HG03575 (cell line): ENCODE results near the gene POGK.

Experiments used
- ATAC-seq: cut with Tn5 transposase; IDR thresholded peaks from one replicate; pipeline ENCODE4 v1.9.1; 2021; ENCODE audit not compliant: unreplicated experiment, insufficient number of reproducible peaks, low FRiP score; ENCODE audit errors: extremely low read depth

Gene POGK

DNA sequence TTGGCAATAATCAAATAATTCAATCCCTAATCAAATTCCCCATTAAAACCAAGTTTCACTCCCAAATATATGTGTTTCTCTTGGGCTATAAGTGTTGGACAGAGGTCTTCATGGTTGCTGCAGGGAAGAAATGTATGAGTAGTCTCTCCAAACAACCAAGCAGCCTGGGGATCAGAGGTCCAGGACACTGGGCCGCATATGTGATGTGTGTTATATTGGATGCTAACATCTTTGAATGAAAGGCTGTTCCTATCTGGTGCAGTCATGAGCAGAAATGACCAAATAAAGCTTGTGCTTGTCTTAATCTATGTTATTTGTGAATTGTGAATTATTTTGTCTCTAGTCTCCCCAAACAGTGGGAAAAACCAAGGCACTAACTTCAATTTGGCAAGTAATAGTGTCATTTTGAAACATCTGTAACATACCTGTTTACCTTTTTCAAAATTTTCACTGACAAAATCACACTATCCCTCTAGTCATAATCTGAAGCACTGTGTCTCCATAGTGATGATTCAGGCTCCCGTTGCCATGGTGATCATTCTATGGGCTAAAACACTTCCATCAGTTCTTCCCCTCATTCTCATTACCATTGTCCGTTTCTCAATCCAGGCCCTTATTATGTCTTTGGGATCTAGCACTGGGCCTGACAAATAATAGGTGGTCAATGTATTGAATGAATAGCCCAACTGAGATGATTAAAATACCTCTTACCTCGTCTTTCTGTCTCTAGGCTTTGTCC, 49.3 kb downstream of the POGK start:
- no peak for ATAC-seq

DNA sequence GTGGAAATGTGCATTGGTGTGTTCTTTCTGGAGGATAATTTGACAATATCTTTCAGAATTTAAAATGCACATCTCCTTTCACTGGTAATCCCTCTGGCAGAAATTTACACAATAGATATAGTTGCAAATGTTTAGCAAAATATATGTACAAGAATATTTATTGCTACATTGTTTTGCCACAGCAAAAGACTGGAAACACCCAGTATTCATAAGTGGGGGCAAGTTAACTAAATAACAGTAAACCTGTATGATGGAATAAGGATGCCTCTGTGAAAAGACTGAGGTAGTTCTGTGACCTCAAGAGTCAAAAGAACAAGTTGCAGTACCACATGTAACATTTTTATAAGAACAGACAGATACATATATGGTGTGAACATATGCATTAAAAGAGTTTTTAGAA, 50.5 kb downstream of the POGK start:
- ATAC-seq: no peak

DNA sequence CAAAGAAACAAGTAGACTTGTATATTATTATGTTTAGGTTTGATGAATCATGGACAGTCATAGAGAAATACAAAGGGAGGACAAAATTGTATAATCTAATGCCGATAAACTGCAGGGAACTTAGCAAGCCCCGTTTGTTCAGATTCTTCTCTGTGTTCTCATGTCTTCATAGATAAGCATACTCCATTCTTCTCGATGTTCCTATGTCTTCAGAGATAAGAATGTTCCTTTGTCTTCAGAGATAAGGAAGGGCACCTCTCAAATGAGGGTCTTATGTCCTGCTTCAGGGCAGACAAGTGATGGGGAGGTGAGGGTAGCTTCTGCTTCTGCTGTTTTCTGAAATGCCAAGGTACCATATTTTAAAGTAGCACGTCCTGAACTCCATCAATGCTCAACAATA, 56.5 kb downstream of the POGK start:
- ATAC-seq: no peak

DNA sequence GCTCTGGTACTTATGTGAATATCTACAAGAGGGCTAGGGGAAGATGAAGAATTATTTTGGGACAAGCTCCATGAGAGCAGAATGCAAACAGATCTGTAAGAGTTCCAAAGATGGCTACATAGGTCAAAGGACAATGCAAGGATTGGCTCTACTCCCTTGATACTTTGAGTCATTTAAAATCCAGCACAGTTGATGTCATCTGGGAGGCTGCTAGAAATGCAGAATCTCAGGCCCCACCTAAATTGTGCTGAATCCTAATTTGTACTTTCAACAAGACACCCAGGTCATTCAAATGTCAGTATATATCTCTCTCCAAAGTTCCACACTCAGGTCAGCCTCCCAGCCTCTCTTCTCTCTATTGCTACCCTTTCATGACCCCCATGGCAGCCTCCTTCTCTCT, 60.5 kb downstream of the POGK start:
- no peak for ATAC-seq

DNA sequence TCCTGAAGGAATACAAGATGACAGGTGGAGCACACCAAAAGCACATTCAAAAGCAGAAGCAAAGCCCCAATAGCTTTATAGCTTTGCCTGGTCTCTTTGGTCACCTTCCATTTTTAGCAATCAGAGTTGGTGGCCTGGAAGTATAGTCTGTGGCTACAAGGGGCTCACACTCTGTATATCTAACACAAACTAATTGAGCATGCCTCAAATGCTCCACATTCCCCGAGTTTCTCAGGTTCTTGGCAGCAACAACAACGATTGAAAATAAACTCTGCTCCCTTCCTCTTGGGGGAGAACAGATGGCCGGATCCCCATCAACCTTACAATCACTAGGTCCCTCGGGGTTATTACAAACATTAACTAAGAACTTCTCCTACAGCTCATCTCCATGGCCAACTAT, 61.7 kb downstream of the POGK start:
- no peak for ATAC-seq

DNA sequence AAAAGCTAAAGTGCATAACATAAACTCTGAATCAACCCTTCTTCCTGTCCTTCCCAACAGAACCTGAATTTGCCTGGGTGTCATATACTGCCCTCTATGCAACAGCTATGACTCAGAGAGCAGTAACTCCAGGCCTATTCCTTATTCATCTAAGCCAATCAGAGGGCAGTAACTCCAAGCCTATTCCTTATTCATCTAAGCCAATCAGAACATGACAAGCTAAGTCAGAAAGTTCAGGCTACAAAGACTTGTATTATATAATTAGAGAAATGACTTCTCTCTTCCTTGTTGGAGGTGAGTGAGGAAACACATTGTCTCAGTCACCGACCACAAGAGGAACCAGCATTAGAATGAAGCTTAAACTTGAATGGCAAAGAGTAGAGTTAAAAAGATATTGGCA, 63.0 kb downstream of the POGK start:
- no peak for ATAC-seq

DNA sequence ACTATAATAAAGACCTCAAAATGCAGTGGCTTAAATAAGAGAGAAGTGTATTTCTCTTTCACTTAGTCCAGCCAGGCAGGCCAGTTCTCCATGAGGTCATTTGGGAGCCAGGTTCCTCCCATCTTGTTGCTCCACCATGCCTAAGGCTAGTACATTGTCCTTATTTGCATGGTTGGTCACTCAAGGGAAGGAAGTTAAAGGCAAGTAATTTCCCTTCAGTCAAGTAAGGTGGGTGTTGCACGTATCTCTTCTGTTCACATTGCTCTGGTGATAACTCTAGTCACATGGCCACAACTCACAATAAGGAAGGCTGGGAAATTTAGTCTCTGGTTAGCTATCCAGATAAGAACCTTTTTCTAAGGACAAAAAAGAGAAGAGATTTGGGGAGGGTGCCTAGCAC, 64.0 kb downstream of the POGK start:
- no peak for ATAC-seq

DNA sequence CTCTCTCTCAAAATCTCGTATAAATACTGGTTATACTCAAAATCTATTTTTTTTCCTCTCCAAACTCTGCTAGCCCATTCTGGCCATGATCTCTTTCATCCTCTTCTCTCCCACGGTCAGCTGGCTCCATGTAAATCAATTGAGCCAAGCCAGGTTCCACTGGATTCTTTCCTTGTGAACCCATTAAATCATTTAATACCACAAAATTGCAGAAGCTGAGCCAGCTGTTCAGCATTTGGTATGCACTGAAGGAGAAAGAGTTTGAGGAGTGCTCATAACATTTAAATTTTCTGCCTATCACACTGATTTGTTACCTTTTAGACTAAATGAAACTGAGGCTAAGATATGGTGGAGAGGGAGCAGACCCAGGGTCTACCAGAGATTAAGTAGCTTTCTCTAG, 65.9 kb downstream of the POGK start:
- ATAC-seq: no peak

DNA sequence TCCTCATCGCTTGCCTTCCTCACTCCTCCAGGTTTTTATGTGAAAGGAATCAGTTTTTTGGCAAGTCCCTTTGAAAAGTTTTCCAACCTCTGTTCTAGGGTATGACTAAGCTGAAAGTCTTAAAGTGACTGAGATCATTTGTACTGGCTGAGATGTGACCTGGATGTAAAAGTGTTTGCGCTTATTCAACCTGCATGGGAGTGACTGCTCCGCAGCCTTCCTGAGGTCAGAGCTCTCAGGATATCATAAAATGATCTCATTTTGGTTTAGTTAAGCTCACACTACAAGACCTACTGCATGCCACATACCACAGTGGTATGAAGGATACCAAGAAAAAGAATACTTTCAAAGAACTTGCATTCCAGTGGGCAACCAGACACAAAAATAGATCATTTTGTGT, 66.6 kb downstream of the POGK start:
- ATAC-seq: no peak
